Measurements from ENCODE around the gene SLC19A1. TPM values are rescaled to one million over a fixed set of nuclear protein-coding genes. Genes with fewer than 3 reads are reported as not detected.

Gene SLC19A1
- total and polyA plus RNA-seq, 2 donors from 2014 or later: 5.1 to 7.2 TPM

DNA sequence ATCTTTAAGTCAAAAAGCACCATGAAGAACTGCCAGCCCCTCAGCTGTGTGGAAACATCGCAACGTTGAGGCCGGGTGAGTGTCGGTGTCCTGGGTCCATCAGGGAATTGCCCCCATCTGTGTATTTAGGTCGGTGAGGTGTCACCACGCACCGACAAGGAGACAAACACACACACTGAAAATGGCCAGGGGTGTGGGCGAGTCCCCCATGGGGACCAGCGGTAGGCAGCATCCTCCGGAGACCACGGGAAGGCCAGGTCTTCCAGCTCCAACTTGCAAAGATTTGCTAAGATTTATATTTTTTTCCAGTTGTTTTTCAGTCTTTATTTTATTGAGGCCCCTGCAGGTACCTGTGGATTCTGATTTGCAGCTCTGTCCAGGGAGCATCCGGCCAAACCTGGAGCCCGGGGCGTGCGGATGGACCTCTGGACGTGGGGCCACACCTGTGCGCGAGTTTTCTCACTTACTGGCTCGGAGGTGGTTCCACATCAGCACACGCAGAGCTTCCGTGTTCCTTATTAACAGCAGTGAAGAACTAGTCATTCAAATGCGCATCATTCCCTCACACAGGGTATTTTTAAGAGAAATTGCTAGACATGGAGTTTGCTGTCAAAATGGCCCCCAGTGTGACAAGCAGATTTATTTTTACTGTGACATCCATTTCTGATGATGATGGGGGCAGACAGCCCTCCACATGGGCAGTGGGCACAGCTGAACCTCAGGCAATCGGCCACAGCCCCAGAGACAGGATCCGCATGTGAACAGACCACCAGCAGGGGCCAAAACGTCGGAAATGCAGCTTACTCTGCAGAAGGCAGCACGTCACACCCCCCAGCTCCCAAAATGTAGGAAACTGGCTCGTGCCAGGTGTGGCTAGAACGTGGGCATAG is 17.2 kb upstream of the SLC19A1 start:
- DNase-seq (peak in 1 of 5 donors; percentile 41), FAIRE-seq (no peak)
- Histone ChIP-seq H3K36me3 (ENCODE audit: control insufficient read depth in 2 of 3, insufficient read depth in 3 of 3, low read length in 3 of 3) (no peaks in the 10 kb centered on the region), H3K27ac (ENCODE audit: low read depth in 2 of 2, low read length in 2 of 2) (no peak overlapping the region), H3K27me3 (ENCODE audit: control insufficient read depth, insufficient read depth, low read length) (no peaks in the 10 kb centered on the region), H3K9ac (ENCODE audit: low read length in 3 of 3) (no peak overlapping the region), H3K4me3 (ENCODE audit: low read length in 3 of 3) (no peak overlapping the region), H3K9me3 (ENCODE audit: control insufficient read depth in 2 of 3, insufficient read depth in 1 of 3, low read length in 3 of 3) (no peaks in the 10 kb centered on the region), H3K4me1 (ENCODE audit: control insufficient read depth in 2 of 3, insufficient read depth in 2 of 3, low read depth in 1 of 3, low read length in 3 of 3) (peaks cover 0 to 2% (median 0%) of the 10 kb centered on the region in 3 donors)
- TF ChIP-seq CTCF (IDR thresholded peaks at IDR 0.05; ENCODE audit: borderline replicate concordance, extremely low read depth, insufficient read depth): no peak
- intact Hi-C loops (cut with DNase I): loop anchor here (5.0 kb wide), 1 partner anchor 263 kb away; no protein-coding TSS in a partner anchor

DNA sequence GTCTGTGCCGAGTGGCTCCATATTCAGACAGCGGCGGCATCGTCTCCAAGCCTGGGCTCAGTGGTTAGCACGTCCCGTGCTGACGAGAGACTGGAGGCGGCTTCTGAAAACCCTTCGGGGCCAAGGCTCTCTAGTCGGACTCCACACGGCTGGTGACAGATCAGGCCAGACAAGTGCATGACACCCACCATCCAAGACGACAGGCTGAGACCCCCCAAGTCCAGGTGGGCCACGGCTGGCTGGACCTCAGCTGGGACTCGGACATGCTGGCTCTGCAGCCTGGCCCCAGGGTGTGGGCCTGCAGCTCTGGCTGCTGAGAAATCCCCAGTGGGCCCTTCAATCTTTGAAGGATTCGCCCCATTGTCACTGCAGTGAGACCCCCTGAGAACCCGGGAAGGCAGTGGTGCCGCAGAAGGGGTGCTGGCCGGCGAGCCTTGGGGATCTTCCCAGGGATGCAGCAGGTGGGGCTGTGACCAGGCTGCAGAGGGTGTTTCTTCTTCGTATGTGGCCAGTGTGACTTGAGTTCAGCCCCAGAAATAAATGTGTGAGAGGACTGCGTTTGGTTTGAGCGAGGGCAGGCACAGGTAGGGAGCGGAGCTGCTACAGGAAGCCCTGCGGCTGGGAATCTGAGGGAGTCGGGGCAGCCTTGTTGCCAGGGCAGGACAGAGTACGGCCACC is 15.9 kb upstream of the SLC19A1 start:
- intact Hi-C loops (cut with DNase I): loop anchor here (5.0 kb wide), 1 partner anchor 264 kb away; no protein-coding TSS in a partner anchor
- Histone ChIP-seq H3K4me1 (ENCODE audit: control insufficient read depth in 2 of 3, insufficient read depth in 2 of 3, low read depth in 1 of 3, low read length in 3 of 3) (peaks cover 0 to 2% (median 0%) of the 10 kb centered on the region in 3 donors), H3K36me3 (ENCODE audit: control insufficient read depth in 2 of 3, insufficient read depth in 3 of 3, low read length in 3 of 3) (no peaks in the 10 kb centered on the region), H3K27ac (ENCODE audit: low read depth in 2 of 2, low read length in 2 of 2) (no peak overlapping the region), H3K9ac (ENCODE audit: low read length in 3 of 3) (no peak overlapping the region), H3K27me3 (ENCODE audit: control insufficient read depth, insufficient read depth, low read length) (no peaks in the 10 kb centered on the region), H3K9me3 (ENCODE audit: control insufficient read depth in 2 of 3, insufficient read depth in 1 of 3, low read length in 3 of 3) (no peaks in the 10 kb centered on the region), H3K4me3 (ENCODE audit: low read length in 3 of 3) (no peak overlapping the region)
- TF ChIP-seq CTCF (IDR thresholded peaks at IDR 0.05; ENCODE audit: borderline replicate concordance, extremely low read depth, insufficient read depth): no peak
- FAIRE-seq (no peak), DNase-seq (peak in 2 of 5 donors; percentile 49 to 66)

DNA sequence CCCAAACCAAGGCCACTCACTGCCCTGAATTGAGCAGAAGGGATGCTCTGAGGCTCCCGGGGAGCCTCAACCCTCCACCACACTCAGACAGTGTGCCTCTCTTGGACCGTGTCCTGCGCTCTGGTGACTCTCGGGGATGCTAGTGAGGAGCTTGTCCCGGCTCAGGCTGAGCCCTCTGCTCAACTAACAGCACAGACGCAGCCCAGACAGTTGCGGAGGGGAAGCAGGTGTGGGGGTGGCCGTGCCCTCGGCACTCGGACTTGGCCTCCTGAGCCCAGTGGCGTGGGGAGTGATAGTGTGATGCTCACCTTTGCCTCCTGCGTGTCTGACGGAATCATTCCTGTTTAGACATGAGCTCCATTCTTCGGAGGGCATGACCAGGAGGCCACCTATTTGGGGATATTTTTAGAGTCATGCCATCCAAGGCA is 15.4 kb upstream of the SLC19A1 start:
- H3K27me3 ChIP-seq (ENCODE audit: control insufficient read depth, insufficient read depth, low read length): no peaks in the 10 kb centered on the region
- H3K9me3 ChIP-seq (ENCODE audit: control insufficient read depth in 2 of 3, insufficient read depth in 1 of 3, low read length in 3 of 3): no peaks in the 10 kb centered on the region
- H3K4me3 ChIP-seq (ENCODE audit: low read length in 3 of 3): no peak overlapping the region
- H3K27ac ChIP-seq (ENCODE audit: low read depth in 2 of 2, low read length in 2 of 2): no peak overlapping the region
- FAIRE-seq (no peak), DNase-seq (peak in 2 of 5 donors; percentile 53 to 61)
- no peaks in the 10 kb centered on the region for H3K36me3 ChIP-seq (ENCODE audit: control insufficient read depth in 2 of 3, insufficient read depth in 3 of 3, low read length in 3 of 3)
- no peak overlapping the region for H3K9ac ChIP-seq (ENCODE audit: low read length in 3 of 3)
- TF ChIP-seq CTCF (IDR thresholded peaks at IDR 0.05; ENCODE audit: borderline replicate concordance, extremely low read depth, insufficient read depth): no peak
- intact Hi-C loops (cut with DNase I): loop anchor here (5.0 kb wide), 1 partner anchor 265 kb away; no protein-coding TSS in a partner anchor
- peaks cover 0 to 2% (median 0%) of the 10 kb centered on the region in 3 donors for H3K4me1 ChIP-seq (ENCODE audit: control insufficient read depth in 2 of 3, insufficient read depth in 2 of 3, low read depth in 1 of 3, low read length in 3 of 3)

All from kidney (tissue), 14 donors.